NT2/D1 (cell line): ENCODE results near the gene MAGI1.

ENCODE experiments used
- SUZ12 ChIP-seq: IDR thresholded peaks from 2 replicates; pipeline ENCODE4 v1.6.1; 2011; ENCODE audit not compliant: insufficient read length, insufficient read depth; ENCODE audit errors: extremely low read depth
- YY1 ChIP-seq: IDR thresholded peaks from 2 replicates; pipeline ENCODE4 v1.6.1; 2011; ENCODE audit not compliant: insufficient read length, insufficient read depth
- ZNF274 ChIP-seq: IDR thresholded peaks from 2 replicates; pipeline ENCODE4 v1.6.1; 2011; ENCODE audit warnings: mild to moderate bottlenecking, low read depth, low read length

- TF ChIP-seq YY1 (no peak), SUZ12 (no peak), ZNF274 (no peak)
Measured at GRCh38 chr3:65873869-65874268, 164.8 kb downstream of the MAGI1 start.
